HL-60 (cell line): ENCODE results near the gene KCTD15.

ENCODE experiments used
- DNase-seq, 2 experiments: peaks; one replicate each; pipeline ENCODE4 v3.0.0-alpha.2; 2010 to 2020; ENCODE audit warnings: low read depth in 1 of 2, low spot score in 1 of 2
- H3K27ac ChIP-seq: fragments of 250-450 bp; sonication (Bioruptor Pico); replicated peaks from 2 replicates; pipeline ENCODE4 v1.5.1; 2020; ENCODE audit warnings: mild to moderate bottlenecking, moderate library complexity
- H3K27me3 ChIP-seq: fragments of 250-450 bp; sonication (Bioruptor Pico); 2 replicates; pipeline ENCODE4 v1.5.1; 2021; ENCODE audit warnings: mild to moderate bottlenecking, moderate library complexity; ENCODE audit not compliant: insufficient read depth, poor library complexity, severe bottlenecking
- H3K4me3 ChIP-seq: replicated peaks from 2 replicates; pipeline ENCODE4 v1.5.1; 2011; ENCODE audit warnings: mild to moderate bottlenecking, control low read depth, low read length; ENCODE audit not compliant: insufficient read depth
- CTCF ChIP-seq: IDR thresholded peaks from one replicate; pipeline ENCODE4 v1.5.1; 2011; ENCODE audit warnings: low read length, control low read depth, inconsistent platforms; ENCODE audit not compliant: insufficient read depth
- GABPA ChIP-seq: IDR thresholded peaks from 2 replicates; pipeline ENCODE4 v1.6.1; 2012; ENCODE audit warnings: low read depth
- POLR2AphosphoS5 ChIP-seq: IDR thresholded peaks from 2 replicates; pipeline ENCODE4 v1.6.1; 2012; ENCODE audit warnings: low read depth
- REST ChIP-seq: IDR thresholded peaks from 2 replicates; pipeline ENCODE4 v1.6.1; 2012; ENCODE audit warnings: low read depth; ENCODE audit not compliant: insufficient replicate concordance
- SPI1 ChIP-seq: IDR thresholded peaks from 2 replicates; pipeline ENCODE4 v1.6.1; 2012; ENCODE audit warnings: low read depth, mild to moderate bottlenecking, borderline replicate concordance

The KCTD15 gene

GRCh38 chr19:33811736-33812387, 15.2 kb downstream of the KCTD15 start:
- TF ChIP-seq CTCF (no peak), GABPA (no peak), SPI1 (peak; percentile 92), POLR2AphosphoS5 (peak; percentile 42; the same call in 1 of the 2 replicates)
- DNase-seq = peak in 1 of 2 experiments; percentile 85
- Histone ChIP-seq H3K27ac (peak overlapping the region; percentile 67), H3K27me3 (no peaks in the 10 kb centered on the region), H3K4me3 (no peak overlapping the region)

- TF ChIP-seq CTCF (no peak), SPI1 (no peak)
- Histone ChIP-seq H3K4me3 (no peak overlapping the region), H3K27me3 (no peaks in the 10 kb centered on the region), H3K27ac (peak overlapping the region; percentile 19)
- DNase-seq = no peak
These were observed 16.0 kb downstream of the KCTD15 start for GRCh38 chr19:33812388-33813330.

- no peak overlapping the region for H3K4me3 ChIP-seq
- no peak for DNase-seq
- no peak overlapping the region for H3K27ac ChIP-seq
- no peaks in the 10 kb centered on the region for H3K27me3 ChIP-seq
- TF ChIP-seq CTCF (no peak), REST (no peak), GABPA (no peak), SPI1 (no peak), POLR2AphosphoS5 (no peak)
These were observed 16.9 kb downstream of the KCTD15 start for GRCh38 chr19:33813391-33814101.
